Stimulated activated CD8-positive, alpha-beta memory T cell treated with anti-CD3 and anti-CD28 coated beads, Interleukin-2, amount 100 ng/mL, for 1 hour (primary cell): ENCODE data around the gene RIC8A.
"Not testable (repeated sequence)": the region's sequence is repeated elsewhere in the genome, so short reads cannot be mapped to it uniquely, and the experiment has no call there.

Source experiments
- DNase-seq, 2 donors: peaks; one replicate each; pipeline ENCODE4 v3.0.0-alpha.2; 2020; ENCODE audit warnings: low read depth in 2 of 2

RIC8A gene

DNA sequence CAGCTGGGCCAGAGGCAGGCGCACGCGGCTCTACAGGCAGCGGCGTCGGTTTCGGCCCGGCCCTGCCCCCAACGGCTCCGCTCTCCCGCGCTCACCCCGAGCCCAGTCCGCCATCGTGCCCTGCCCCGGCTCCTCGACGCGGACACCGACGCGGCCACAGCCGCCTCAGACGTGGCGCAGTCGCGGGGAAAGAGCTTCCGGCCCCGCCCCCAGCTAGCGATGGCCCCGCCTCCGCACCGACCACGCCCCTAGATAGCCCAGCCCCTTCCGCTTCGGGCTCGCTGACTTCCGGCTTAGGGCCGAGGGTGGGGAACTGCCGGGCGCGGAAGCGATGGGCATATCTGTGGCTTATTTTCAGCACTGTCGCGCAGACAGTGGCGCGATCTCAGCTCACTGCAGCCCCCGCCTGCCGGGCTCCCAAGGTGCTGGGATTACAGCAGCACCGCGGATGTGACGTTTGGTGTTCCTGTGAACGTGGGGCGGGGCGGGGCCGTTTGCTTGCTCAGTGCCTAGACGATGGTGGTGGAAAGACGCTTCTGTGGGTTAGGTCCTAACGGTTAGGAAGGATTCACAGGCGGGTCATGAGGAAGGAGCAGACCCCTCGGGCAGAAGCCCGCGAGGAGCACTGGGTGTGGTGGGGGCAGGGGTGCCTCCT, at the start of gene RIC8A, which contains the start of gene BET1L:
TSS of gene RIC8A (plus strand) at position 501 of the 655 bp plus-strand sequence. CDS start 1,147 bp downstream, outside the sequence.
TSS of gene BET1L (minus strand) at position 192 of the 655 bp plus-strand sequence. CDS start at position 114, 78 bp downstream.
- DNase-seq, result peak; percentile 93

DNA sequence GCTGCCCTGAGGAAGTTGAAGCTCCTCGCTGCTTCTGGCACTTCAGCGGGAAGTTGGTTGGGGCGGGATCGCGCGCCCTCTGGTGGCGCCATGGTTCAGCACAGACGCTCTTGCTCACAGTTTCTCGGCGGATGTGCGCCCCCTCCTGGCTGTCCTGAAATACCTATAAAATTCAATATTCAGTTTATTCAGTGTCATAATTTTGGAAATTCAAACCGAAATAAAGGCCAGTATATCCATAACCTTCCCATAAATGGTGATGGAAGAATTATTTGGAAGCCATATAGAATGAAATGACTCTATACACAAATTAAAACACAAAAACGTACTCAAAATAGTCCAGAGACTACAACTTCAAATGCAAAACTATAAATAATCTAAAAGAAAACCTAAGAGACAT, 27.3 kb upstream of the RIC8A start:
- DNase-seq, result not testable (repeated sequence)

DNA sequence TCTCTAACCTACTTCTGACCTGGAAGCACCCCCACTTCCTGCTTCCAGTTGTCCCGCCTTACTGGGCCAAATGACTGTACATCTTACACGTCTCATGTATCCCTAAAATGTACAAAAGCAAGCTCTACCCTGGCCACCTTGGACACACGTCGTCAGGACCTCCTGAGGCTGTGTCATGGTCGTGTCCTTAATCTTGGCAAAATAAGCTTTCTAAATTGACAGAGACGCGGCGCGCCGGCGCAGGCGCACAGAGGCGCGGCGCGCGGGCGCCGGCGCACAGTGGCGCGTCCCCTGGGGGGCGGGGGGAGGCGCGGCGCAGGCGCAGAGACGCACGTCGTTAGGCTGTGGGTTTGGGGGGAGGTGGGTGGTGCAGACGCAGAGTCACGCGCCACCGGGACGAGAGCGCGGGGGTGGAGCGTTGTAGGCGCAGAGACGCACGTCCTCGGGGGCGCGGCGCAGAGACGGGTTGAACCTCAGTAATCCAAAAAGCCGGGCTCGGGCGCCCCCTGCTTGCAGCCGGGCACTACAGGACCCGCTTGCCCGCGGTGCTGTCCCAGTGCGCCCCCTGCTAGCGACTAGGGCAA, 18.2 kb upstream of the RIC8A start:
- DNase-seq, result not testable (repeated sequence)

DNA sequence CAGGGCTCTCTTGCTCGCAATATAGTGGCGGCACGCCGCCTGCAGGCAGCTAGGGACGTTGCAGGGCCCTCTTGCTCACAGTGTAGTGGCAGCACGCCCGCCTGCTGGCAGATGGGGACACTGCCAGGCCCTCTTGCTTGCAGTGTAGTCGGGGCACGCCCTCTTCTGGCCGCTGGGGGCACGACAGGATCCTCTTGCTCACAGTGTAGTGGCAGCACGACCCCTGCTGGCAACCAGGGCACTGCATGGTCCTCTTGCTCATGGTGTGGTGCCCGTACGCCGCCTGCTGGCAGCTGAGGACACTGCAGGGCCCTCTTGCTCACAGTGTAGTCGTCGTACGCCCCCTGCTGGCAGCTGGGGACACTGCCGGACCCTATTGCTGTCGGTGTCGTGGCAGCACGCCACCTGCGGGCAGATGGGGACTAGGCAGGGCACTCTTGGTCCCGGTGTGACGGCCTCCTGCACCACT, 17.6 kb upstream of the RIC8A start:
- DNase-seq, result not testable (repeated sequence)

DNA sequence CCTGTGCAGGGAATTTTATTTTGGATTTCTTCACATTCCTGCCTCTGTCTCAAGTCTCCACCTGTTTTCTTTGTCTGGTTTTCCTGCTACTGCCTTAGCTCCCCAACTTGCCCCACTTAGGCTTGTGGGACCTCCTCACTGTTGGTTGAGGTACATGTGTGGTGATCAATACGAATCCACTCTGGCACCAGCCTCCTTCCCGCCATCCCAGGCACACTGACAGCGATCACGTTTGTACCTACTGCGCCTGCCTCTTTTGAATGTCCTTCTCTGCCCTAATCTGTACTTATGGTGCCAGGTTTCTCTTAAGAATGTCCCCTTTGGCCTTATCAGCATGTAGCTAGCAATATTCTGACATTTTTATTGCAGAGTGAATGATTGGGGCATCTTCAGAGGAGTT, 17.0 kb upstream of the RIC8A start:
- DNase-seq, result not testable (repeated sequence)

DNA sequence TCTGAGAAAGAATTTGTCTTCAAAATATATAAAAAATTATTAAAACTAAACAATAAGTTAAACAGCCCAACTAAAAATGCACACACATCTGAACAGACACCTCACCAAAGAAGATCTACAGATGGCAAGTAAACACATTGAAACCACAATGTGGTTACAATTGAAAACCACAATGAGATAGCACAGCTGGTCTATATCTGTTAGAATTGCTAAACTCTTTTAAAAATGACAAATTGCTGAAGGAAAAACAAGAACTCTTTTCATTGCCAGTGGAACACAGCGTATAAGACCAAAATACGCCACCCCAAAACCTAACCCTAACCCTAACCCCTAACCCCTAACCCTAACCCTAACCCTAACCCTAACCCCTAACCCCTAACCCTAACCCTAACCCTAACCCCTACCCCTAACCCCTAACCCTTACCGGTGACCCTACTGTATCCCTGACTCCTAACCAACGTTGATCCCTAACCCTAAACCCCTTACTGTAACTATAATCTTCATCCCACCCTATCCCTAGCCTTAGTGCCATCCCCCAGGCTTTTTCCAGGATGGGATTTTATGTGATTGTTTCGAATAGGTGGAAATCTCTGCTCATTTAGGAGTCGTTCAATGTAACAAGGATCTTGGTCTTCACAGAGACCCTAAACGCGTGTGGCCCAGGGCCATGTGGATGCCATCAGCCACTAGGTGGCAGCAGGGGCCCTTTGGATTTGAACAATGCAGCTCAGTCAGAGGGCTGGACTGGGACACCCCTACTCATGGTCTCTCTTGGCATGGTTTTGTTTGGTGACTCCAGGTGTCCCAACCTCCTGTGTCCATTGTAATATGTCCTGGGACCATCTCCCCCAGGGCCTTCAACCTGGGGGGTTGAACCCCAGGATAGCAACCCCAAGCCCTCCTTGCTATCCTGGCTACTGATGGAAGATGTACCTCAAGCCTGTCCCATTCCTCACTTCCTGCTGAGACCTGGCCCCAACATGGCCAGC, 15.7 kb upstream of the RIC8A start:
- DNase-seq, result peak in 1 of 2 donors; percentile 42

DNA sequence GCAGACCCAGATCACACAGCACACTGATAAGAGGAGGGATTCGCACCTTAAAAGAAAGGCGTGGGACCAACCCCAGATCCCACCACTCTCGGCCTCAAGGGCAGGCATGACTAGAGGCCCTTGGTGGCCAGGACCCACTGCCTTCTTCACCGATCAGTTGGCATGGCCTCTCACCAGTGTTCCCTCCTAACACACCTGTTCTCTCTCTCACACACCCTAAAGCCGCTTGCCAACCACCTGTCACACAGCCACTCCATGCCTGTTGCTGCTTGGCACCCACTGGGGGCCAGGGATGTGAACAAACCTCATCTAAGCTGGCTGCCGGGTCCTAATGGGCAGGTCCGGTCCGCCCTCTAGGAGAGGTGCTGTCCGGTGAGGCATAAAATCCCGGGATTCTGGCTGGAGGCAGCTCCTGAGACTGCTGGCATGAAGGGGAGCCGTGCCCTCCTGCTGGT, 14.8 kb upstream of the RIC8A start, which contains the start of gene SCGB1C1:
TSS of gene SCGB1C1 (plus strand) at position 405 of the 455 bp plus-strand sequence. CDS start at position 427, 22 bp downstream.
- not testable (repeated sequence) for DNase-seq

DNA sequence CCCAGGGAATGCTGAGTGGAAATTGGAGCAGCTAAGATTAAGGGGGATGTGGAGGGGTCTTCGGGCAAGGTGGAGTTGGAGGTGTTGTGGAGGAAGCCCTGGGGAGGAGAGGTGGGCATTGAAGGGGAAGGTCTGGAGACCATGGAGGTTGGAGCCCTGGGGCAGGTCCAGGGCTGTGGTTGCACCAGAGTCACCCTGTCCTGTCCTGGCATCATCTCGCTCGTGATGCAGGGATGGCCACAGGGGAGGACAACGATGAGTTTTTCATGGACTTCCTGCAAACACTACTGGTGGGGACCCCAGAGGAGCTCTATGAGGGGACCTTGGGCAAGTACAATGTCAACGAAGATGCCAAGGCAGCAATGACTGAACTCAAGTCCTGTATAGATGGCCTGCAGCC, 14.0 kb upstream of the RIC8A start:
- DNase-seq, result not testable (repeated sequence)

DNA sequence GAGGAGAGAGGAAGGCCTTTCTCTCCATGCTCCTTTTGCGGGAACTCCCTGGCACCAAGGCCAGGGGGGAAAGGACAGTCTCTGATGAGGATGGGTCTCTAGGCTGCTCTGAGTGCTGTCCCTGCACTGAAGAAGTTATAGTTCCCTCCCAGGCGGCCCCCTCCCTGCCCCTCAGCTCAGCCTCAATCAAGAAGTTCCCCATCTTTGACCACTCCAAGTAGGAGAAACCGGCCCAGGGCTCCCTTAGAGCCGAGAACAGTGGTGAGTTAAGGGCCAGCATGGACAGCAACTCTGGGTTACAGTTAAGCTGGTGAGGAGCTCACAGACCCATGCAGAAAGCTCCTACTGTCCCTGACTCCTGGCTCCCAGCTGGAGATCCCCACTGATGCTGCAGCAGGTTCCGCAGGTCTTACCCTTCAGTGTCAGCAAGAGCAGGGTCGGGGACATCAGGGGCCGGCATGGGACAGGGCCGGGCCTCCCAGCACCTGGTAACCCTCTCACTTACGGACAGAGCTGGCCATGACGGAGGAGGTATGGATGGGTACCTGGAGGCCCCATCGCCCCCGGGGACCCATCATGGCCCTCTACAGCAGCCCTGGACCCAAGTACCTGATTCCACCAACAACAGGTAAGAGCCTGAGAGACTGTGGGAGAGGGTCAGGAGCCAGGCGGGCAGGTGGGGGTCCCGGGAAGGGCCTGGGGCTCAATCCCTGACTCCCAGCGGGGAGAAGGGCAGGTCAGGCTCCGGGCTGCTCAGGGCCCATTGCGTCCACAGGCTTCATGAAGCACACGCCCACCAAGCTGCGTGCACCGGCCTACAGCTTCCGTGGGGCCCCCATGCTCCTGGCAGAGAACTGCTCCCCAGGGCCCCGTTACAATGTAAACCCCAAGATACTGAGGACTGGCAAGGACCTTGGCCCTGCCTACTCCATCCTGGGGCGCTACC, 10.4 kb upstream of the RIC8A start:
- no peak for DNase-seq

DNA sequence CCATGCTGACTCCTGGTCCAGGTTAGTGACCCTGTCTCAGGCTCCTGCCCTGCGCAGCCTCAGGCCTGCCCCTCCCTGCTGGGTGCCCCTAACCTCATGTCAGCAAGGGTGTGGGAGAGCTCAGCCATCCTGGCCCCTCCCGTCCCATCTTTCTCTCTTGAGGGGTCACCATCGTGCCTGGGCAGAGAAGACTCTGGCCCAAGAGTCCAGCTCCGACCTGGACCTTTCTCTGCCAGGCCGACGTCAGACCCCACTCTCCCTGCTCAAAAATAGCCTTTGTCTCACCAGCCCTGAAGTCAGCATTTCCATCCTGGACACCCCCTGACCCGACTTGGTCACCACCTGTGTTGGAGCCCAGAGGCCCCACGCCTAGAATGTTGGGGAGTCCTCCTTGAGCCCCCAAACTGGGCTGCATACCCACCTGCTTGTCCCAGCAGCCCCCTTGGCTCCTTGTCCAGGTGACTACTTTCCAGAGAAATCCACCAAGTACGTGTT, 9.7 kb upstream of the RIC8A start:
- no peak for DNase-seq

DNA sequence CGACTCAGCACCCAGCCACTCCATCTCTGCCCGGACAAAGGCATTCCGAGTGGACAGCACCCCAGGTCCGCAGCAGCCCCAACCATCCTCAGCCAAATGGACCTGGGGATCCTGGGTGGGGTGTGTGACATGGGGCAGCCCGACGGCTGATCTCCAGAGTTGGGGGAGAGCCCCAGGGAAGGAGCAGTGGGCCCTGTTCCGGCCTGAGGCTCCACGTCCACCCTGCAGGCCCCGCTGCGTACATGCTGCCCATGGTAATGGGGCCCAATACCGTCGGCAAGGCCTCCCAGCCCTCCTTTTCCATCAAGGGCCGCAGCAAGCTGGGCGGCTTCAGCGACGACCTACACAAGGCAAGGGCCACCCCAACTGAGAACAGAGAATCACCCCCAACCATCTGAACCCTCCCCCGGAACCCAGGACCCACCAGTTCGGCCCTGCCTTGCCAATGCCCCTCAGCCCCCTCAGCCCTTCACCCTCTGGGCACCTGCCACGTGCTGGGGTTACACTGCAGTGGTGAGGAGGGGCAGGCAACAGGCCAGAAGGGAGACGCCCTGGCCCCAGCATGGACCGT, 9.2 kb upstream of the RIC8A start:
- no peak for DNase-seq

DNA sequence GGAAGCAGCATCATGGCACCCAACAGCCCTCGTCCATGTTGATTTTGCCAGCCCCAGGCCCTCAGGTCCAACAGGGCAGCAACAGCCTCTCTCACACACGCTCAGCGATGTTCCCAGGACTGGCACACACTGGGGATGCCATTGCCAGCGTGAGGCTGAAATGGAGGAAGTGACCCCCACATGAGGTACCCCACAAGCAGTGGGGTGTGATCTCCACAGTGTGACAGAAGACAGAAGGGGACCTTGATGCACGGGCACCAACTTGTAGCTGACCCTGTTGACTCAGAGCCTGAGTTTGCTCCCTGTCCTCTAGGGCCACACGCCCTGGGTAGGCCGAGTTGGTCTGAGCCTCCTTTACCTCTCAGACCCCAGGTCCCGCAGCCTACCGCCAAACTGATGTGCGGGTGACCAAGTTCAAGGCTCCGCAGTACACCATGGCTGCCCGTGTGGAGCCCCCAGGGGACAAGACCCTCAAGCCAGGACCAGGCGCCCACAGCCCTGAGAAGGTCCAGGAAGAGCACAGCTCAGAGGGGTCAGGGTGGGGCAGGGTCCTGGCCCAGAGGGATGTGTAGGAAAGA, 8.4 kb upstream of the RIC8A start:
- DNase-seq, result no peak

DNA sequence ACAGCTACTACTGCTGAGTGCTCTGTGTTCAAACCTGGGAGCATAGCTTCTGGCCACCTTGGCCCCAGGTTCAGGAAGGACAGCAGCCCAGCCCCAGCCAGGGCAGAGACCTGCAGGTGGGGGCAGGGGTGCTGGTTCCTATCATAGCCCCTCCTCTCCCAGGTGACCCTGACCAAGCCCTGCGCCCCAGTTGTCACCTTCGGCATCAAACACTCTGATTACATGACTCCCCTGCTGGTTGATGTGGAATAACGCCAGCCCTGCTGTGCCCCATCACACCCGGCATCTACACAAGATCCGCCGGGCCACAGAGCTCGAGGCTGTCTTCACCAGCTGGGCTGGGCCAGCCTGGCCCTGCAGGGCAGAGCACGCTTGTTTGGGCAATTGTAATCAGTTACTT, 7.7 kb upstream of the RIC8A start:
- DNase-seq, result no peak

DNA sequence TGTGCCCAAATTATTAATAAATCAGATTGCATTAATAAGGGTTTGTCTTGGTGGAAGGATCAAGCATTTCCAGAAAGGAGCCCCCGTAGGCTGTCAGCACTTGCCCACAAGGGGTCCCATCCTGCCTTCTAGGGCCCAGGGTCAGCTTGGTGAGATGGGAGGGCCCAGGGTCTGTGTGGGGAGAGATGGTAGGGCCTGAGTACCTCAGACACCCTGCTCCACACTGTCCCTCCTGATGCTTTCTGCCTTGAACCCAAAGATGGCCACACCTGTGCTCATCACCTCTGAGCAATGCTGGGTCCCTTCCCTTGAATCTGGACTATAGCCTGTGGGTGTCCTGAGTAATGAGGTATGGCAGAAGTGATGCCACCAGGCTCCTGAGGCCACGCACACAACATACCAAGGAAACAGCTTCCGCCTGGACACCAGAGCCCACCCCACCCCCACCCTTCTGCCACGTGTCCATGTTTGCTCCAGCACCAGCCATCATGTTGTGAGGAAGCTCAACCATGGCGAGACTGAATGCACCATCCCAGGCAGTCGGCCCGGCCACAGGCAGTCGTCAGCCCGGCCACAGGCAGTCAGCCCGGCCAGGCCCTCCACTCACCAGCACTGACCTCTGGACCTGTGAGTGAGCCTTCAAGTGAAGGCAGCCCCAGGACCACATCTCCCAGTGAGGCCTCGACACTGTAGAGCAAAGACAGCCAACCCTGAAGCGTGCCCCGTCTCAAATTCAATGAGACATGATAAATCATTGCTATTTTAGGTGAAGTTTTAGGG, 7.1 kb upstream of the RIC8A start:
- DNase-seq, result no peak

DNA sequence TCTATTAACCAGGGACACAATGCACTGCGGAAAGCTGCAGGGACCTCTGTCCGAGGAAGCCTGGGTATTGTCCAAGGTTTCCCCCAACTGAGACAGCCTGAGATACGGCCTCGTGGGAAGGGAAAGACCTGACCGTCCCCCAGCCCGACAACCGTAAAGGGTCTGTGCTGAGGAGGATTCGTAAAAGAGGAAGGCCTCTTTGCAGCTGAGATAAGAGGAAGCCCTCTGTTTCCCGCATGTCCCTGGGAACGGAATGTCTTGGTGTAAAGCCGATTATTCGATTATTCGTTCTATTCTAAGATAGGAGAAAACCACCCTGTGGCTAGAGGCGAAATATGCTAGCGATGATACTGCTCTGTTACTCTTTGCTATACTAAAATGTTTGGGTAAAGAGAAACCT, 5.5 kb upstream of the RIC8A start:
- DNase-seq, result no peak

DNA sequence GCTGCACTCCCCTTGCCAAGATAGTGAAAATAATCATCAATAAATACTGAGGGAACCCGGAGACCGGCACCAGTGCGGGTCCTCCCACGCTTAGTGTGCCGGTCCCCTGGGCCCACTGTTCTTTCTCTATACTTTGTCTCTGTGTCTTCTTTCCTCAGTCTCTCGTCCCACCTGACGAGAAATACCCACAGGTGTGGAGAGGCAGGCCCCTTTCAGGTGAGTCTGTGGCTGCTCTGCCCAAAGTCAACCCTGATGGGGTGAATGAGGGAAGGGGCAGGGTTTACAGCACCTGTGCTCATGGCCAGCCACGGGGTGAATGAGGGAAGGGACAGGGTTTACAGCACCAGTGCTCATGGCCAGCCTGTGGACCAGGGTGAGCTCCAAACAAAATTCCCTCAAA, 5.0 kb upstream of the RIC8A start:
- DNase-seq, result no peak

DNA sequence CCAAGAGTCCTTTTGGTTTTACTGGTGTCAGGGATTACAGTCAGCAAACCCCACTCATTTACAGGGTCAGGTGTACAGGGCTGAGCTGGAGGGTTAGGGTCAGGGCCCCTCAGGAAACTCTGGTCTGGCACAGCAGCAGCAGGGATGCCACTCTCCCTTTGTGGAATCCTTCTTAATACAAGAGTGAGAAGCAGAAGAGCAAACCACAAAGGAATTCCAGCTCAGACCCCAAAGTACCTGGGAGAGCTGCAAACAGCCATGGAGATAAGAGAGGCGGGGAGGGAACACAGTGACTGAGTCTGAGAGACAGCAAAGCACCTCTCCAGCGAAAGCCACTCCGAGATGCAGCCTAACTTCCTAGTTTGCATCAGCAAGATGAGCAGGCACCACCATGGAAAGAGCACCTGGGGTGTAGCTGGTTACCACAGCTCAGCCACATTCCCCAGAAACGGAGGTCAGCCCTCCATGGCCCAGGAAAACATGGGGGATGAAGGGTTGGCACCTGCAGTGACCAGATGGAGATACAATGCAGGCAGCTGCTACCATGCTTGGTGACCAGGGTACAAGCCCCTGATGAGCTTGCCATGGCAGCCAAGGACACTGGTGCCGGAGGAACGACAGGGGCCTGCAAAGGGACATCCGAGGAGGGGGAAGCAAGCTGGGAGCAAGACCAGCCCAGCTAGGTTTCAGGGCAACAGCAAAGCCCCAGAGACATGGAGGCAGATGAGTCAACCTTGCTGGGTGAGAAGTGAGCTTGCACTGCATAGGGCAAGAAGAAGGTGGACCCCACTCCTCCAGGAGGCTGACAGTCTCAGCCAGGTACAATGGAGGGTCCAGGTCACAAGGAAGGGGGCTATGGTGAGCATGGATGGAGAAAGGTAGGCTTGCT, 4.2 kb upstream of the RIC8A start:
- DNase-seq, result no peak

DNA sequence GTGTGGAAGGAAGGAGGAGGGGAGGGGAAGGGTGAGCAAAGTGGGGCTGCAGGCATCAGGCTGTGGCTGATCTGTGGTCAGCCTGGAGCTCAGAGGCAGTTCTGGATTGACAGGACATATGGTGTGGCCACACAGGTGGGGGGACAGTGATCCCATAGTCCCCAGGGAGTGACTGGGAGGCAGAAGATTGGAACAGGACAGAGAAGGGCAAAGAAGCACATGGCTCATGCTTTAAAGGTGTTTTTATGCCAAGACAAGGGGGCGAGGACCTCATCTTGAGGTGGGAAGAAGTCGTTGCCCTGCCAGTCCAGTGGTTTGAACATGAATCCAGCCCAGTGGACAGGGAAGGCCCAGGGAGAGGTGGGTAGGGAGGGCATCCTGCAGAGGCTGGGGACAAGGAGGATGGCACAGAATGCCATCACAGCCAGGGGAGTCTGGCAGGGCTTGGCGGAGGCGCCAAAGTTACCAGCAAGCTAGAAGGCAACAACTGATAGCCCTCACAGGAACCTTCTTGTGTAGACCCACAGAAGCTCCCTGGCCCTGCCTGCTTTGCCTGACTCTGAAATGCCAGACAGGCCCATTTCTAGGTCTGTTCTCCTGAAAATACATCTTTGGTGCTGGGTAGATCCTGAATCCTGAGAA, 3.4 kb upstream of the RIC8A start:
- no peak for DNase-seq
